WTC11 (cell line): ENCODE data around the gene SPATA18. TPM values are rescaled to one million over a fixed set of nuclear protein-coding genes. Genes with fewer than 3 reads are reported as not detected.

Experiments
- AR ChIP-seq: fragments of 250-450 bp; sonication (Bioruptor Pico); IDR thresholded peaks from 2 replicates; pipeline ENCODE4 v1.9.0; 2021; ENCODE audit warnings: mild to moderate bottlenecking
- ATF2 ChIP-seq: sonication (generic); formaldehyde crosslinking; IDR thresholded peaks from 2 replicates; pipeline ENCODE4 v1.8.1; 2022; ENCODE audit warnings: low read depth, missing genetic modification reagents, borderline replicate concordance
- ATF6 ChIP-seq: sonication (generic); formaldehyde crosslinking; IDR thresholded peaks from 2 replicates; pipeline ENCODE4 v1.8.1; 2023; ENCODE audit warnings: mild to moderate bottlenecking, missing genetic modification reagents
- ELF4 ChIP-seq: sonication (generic); formaldehyde crosslinking; IDR thresholded peaks from 2 replicates; pipeline ENCODE4 v1.8.1; 2022; ENCODE audit warnings: low read depth, mild to moderate bottlenecking, moderate library complexity, missing genetic modification reagents
- NR2C2 ChIP-seq: sonication (generic); formaldehyde crosslinking; IDR thresholded peaks from 2 replicates; pipeline ENCODE4 v1.8.0; 2022; ENCODE audit warnings: mild to moderate bottlenecking, missing genetic modification reagents
- OVOL2 ChIP-seq: fragments of 250-450 bp; sonication (Bioruptor Pico); IDR thresholded peaks from 2 replicates; pipeline ENCODE4 v1.9.0; 2021; ENCODE audit warnings: mild to moderate bottlenecking, borderline replicate concordance
- PRRX2 ChIP-seq: fragments of 250-450 bp; sonication (Bioruptor Pico); IDR thresholded peaks from 2 replicates; pipeline ENCODE4 v1.8.0; 2021; ENCODE audit warnings: mild to moderate bottlenecking
- SMAD4 ChIP-seq: sonication (generic); formaldehyde crosslinking; IDR thresholded peaks from 2 replicates; pipeline ENCODE4 v1.8.0; 2022; ENCODE audit warnings: mild to moderate bottlenecking, missing genetic modification reagents
- SOX15 ChIP-seq: fragments of 250-450 bp; sonication (Bioruptor Pico); IDR thresholded peaks from 2 replicates; pipeline ENCODE4 v1.9.0; 2021; ENCODE audit warnings: mild to moderate bottlenecking
- TEAD1 ChIP-seq: sonication (generic); formaldehyde crosslinking; IDR thresholded peaks from 2 replicates; pipeline ENCODE4 v1.8.0; 2022; ENCODE audit warnings: mild to moderate bottlenecking, missing genetic modification reagents
- ZNF138 ChIP-seq: sonication (generic); formaldehyde crosslinking; conservative IDR thresholded peaks from 2 replicates; pipeline ENCODE4 v1.8.1; 2022; ENCODE audit warnings: mild to moderate bottlenecking, moderate library complexity, missing genetic modification reagents
- ZNF219 ChIP-seq: sonication (generic); formaldehyde crosslinking; IDR thresholded peaks from 2 replicates; pipeline ENCODE4 v1.8.0; 2023; ENCODE audit warnings: missing genetic modification reagents, mild to moderate bottlenecking, borderline replicate concordance
- total RNA-seq: library from RNA; stranded (reverse); gene quantifications from 3 replicates; pipeline ENCODE4 v1.2.3, GENCODE V29; 2021
- TF ChIP-seq, protein P1 (sequence below): sonication (generic); formaldehyde crosslinking; IDR thresholded peaks from 2 replicates; pipeline ENCODE4 v1.8.1; 2023; ENCODE audit warnings: mild to moderate bottlenecking, missing genetic modification reagents, borderline replicate concordance
- TF ChIP-seq, protein P2 (sequence below): sonication (generic); formaldehyde crosslinking; IDR thresholded peaks from 2 replicates; pipeline ENCODE4 v1.8.0; 2022; ENCODE audit warnings: mild to moderate bottlenecking, missing genetic modification reagents
- TF ChIP-seq, protein P3 (sequence below): sonication (generic); formaldehyde crosslinking; conservative IDR thresholded peaks from 2 replicates; pipeline ENCODE4 v1.8.1; 2023; ENCODE audit warnings: mild to moderate bottlenecking, low read depth, missing genetic modification reagents, moderate library complexity
- TF ChIP-seq, protein P4 (sequence below): sonication (generic); formaldehyde crosslinking; IDR thresholded peaks from 2 replicates; pipeline ENCODE4 v1.8.1; 2023; ENCODE audit warnings: mild to moderate bottlenecking, moderate library complexity, missing genetic modification reagents

Gene SPATA18
- total RNA-seq, 1 experiment from 2014 or later, result 6.6 TPM

DNA sequence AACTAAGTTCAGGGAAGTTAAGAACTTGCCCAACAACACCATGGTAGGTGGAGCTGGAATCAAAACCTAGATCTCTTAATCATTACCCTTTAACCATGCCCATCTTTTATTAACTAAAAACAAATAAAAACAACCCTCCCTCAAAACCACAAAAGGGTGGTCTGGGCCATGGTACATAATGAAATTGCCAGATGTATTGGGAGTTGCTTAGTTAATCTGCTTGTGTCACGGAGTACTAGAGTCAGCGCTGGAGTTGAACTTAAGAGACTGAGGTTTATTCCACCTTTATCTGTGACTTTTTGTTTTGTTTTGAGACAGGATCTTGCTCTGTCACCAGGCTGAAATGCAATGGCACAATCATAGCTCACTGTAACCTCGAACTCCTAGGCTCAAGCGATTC is 44.2 kb upstream of the SPATA18 start (continued):
- TF ChIP-seq, protein P1, sequence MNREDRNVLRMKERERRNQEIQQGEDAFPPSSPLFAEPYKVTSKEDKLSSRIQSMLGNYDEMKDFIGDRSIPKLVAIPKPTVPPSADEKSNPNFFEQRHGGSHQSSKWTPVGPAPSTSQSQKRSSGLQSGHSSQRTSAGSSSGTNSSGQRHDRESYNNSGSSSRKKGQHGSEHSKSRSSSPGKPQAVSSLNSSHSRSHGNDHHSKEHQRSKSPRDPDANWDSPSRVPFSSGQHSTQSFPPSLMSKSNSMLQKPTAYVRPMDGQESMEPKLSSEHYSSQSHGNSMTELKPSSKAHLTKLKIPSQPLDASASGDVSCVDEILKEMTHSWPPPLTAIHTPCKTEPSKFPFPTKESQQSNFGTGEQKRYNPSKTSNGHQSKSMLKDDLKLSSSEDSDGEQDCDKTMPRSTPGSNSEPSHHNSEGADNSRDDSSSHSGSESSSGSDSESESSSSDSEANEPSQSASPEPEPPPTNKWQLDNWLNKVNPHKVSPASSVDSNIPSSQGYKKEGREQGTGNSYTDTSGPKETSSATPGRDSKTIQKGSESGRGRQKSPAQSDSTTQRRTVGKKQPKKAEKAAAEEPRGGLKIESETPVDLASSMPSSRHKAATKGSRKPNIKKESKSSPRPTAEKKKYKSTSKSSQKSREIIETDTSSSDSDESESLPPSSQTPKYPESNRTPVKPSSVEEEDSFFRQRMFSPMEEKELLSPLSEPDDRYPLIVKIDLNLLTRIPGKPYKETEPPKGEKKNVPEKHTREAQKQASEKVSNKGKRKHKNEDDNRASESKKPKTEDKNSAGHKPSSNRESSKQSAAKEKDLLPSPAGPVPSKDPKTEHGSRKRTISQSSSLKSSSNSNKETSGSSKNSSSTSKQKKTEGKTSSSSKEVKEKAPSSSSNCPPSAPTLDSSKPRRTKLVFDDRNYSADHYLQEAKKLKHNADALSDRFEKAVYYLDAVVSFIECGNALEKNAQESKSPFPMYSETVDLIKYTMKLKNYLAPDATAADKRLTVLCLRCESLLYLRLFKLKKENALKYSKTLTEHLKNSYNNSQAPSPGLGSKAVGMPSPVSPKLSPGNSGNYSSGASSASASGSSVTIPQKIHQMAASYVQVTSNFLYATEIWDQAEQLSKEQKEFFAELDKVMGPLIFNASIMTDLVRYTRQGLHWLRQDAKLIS (CRISPR knock-in tag), result no peak
- TF ChIP-seq NR2C2 (CRISPR knock-in tag) (no peak), PRRX2 (CRISPR knock-in tag) (no peak), OVOL2 (CRISPR knock-in tag) (no peak), ELF4 (CRISPR knock-in tag) (no peak), SMAD4 (CRISPR knock-in tag) (no peak), ZNF219 (CRISPR knock-in tag) (no peak), AR (CRISPR knock-in tag) (no peak), SOX15 (no peak), ATF2 (CRISPR knock-in tag) (no peak), ATF6 (no peak), ZNF138 (CRISPR knock-in tag) (no peak), TEAD1 (CRISPR knock-in tag) (no peak)
- TF ChIP-seq, protein P2, sequence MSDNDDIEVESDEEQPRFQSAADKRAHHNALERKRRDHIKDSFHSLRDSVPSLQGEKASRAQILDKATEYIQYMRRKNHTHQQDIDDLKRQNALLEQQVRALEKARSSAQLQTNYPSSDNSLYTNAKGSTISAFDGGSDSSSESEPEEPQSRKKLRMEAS (CRISPR knock-in tag), result no peak
- TF ChIP-seq, protein P3, sequence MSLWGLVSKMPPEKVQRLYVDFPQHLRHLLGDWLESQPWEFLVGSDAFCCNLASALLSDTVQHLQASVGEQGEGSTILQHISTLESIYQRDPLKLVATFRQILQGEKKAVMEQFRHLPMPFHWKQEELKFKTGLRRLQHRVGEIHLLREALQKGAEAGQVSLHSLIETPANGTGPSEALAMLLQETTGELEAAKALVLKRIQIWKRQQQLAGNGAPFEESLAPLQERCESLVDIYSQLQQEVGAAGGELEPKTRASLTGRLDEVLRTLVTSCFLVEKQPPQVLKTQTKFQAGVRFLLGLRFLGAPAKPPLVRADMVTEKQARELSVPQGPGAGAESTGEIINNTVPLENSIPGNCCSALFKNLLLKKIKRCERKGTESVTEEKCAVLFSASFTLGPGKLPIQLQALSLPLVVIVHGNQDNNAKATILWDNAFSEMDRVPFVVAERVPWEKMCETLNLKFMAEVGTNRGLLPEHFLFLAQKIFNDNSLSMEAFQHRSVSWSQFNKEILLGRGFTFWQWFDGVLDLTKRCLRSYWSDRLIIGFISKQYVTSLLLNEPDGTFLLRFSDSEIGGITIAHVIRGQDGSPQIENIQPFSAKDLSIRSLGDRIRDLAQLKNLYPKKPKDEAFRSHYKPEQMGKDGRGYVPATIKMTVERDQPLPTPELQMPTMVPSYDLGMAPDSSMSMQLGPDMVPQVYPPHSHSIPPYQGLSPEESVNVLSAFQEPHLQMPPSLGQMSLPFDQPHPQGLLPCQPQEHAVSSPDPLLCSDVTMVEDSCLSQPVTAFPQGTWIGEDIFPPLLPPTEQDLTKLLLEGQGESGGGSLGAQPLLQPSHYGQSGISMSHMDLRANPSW (CRISPR knock-in tag), result no peak
- TF ChIP-seq, protein P4, sequence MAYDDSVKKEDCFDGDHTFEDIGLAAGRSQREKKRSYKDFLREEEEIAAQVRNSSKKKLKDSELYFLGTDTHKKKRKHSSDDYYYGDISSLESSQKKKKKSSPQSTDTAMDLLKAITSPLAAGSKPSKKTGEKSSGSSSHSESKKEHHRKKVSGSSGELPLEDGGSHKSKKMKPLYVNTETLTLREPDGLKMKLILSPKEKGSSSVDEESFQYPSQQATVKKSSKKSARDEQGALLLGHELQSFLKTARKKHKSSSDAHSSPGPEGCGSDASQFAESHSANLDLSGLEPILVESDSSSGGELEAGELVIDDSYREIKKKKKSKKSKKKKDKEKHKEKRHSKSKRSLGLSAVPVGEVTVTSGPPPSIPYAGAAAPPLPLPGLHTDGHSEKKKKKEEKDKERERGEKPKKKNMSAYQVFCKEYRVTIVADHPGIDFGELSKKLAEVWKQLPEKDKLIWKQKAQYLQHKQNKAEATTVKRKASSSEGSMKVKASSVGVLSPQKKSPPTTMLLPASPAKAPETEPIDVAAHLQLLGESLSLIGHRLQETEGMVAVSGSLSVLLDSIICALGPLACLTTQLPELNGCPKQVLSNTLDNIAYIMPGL, result no peak
